Adrenal gland (tissue), 12 donors: ENCODE measurements around the gene SERTAD1. TPM values are rescaled to one million over a fixed set of nuclear protein-coding genes. Genes with fewer than 3 reads are reported as not detected.

Experiments
- DNase-seq, 7 donors: peaks; one replicate each; pipeline ENCODE4 v3.0.0-alpha.2; 2019 to 2020
- H3K27ac ChIP-seq, 5 donors: fragments of 200-600 bp; sonication (generic) in 4 of 5; 1 replicate in 3 of 5; 2 replicates in 2 of 5; pipeline versions ENCODE4 v1.5.1 to v1.8.0; 2016 to 2020; ENCODE audit warnings: mild to moderate bottlenecking in 1 of 5
- H3K27me3 ChIP-seq: fragments of 200-600 bp; 2 replicates; pipeline ENCODE4 v1.8.0; 2021
- H3K36me3 ChIP-seq, 2 donors: fragments of 200-600 bp; replicated peaks in 1 of 2; 1 replicate in 1 of 2; 2 replicates in 1 of 2; pipeline versions ENCODE4 v1.5.1 to v1.8.0; 2018 to 2022
- H3K4me1 ChIP-seq, 2 donors: fragments of 200-600 bp; replicated peaks in 1 of 2; 1 replicate in 1 of 2; 2 replicates in 1 of 2; pipeline versions ENCODE4 v1.5.1 to v1.8.0; 2018 to 2021
- H3K4me3 ChIP-seq, 4 donors: fragments of 200-600 bp; sonication (generic) in 3 of 4; one replicate each; pipeline ENCODE4 v1.5.1; 2016 to 2018
- H3K9me3 ChIP-seq, 3 donors: fragments of 200-600 bp; sonication (generic) in 1 of 3; replicated peaks in 1 of 3; 1 replicate in 2 of 3; 2 replicates in 1 of 3; pipeline versions ENCODE4 v1.5.1 to v1.8.0; 2016 to 2021
- CTCF ChIP-seq, 6 experiments: fragments of 450-650 bp in 4 of 6; fragments of 200-600 bp in 2 of 6; sonication (generic) in 1 of 6; IDR thresholded peaks; 1 replicate in 5 of 6; 2 replicates in 1 of 6; pipeline versions ENCODE4 v1.5.1 to v1.8.0; 2016 to 2021; ENCODE audit warnings: antibody characterized with exemption in 6 of 6, mild to moderate bottlenecking in 2 of 6, moderate library complexity in 1 of 6
- POLR2A ChIP-seq, 2 donors: fragments of 450-650 bp; IDR thresholded peaks; one replicate each; pipeline ENCODE4 v1.6.1; 2017; ENCODE audit warnings: antibody characterized with exemption in 2 of 2, mild to moderate bottlenecking in 2 of 2, moderate library complexity in 1 of 2
- WGBS, 4 donors: extraction: QIAGEN DNeasy Blood & Tissue Kit in 2 of 4; methylation state at CpG; one replicate each; pipeline versions ENCODE4 v1.1.5 to v1.1.7; 2013 to 2017; 5-methylcytosine and 5-hydroxymethylcytosine counted together
- intact Hi-C, 2 donors: fragments of 100-400 bp; cut with DNase I; formaldehyde crosslinking; loops; one replicate each; pipeline versions ENCODE4 v1.14.1 to v1.15.0; 2022 to 2023
- polyA plus RNA-seq, 3 donors: library from polyadenylated mRNA; stranded (reverse); fragments of 200-250 nt in 2 of 3; fragments of 350-450 nt in 1 of 3; fragmentation: Illumina TruSeq in 1 of 3; extraction: RNeasy Lipid Tissue Mini Kit (QIAGEN cat#74804) in 1 of 3; gene quantifications; one replicate each; pipeline ENCODE4 v1.2.3, GENCODE V29; 2013 to 2014
- total RNA-seq, 9 donors: library from RNA; depleted of rRNA in 4 of 9; stranded (reverse); fragments of >200 nt in 4 of 9; fragments of 120-200 nt in 1 of 9; fragmentation: NEBNext Ultra II Directional in 1 of 9; extraction: Animal tissue kit (Norgen Biotek cat#: 25700) in 1 of 9; gene quantifications; one replicate each; pipeline versions ENCODE4 v1.1.0 to v1.2.4, GENCODE V29; 2013 to 2023
- donor health status: healthy with polysubstance abuse.
- donor health status: Bipolar disorder and iron deficiency.
- donor health status: DM: yes; HTN: yes; CAD: no.
- donor health status: DM: no; HTN: no; CAD: no.
- donor health status: DM: no; HTN: no; CAD: no.
- donor health status: DM: yes; HTN: yes; CAD: no.

SERTAD1 gene
- total and polyA plus RNA-seq, 12 donors: 1.7 to 20.8 (median 13.0) TPM

DNA sequence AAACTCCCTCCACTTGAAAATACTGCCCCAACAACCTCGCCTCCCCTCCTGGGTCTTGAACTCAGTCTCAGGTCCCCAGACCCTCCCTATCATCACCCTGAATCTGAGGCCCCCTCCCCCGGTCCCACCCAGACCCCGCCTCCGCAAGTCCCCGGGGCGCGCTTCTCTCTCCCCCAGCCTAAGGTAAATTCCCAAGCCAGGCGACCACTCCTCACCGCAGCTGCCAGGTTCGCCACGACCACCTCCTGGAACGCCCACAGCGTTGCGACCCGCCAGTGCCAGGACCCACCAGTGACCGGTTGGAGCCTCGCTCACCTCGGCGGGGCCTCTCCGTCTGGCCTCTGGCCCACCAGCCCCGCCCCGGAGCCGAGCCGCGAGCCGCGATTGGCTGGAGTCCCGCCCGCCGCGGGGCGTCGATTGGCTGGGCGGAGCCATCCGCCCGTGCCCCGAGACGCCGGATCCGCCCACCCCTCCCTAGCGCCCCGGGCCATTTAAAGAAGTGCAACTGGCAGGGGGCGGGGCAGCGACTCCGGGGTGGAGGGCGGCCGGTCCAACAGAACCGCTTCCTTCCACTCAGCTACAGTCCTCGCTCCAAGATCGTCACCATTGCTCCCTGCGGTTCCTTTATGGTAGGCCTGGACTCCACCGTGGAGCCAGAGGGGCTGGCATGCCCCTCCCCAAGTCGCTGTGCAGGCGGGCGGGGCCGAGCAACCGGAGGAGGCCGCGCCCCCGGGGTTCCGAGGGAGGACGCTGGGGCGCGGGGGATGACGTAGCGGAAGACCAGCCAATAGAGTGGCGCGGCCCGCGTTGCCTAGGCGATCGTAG is 18.4 kb upstream of the SERTAD1 start, which contains the start of gene SERTAD3:
SERTAD3 (minus strand) TSS at position 336 of the 825 bp plus-strand sequence. CDS start 2,255 bp downstream, outside the sequence.
- intact Hi-C loops: no loop called here
- Histone ChIP-seq H3K36me3 (peaks cover 0 to 31% of the 10 kb centered on the region in 2 donors), H3K27ac (peak within 1 kb of the TSS; percentile 80 to 99 (median 94)), H3K4me3 (peak within 1 kb of the TSS; percentile 75 to 94 (median 86)), H3K9me3 (no peaks in the 10 kb centered on the region), H3K27me3 (no peaks in the 10 kb centered on the region), H3K4me1 (peaks cover 10 to 19% of the 10 kb centered on the region in 2 donors)
- TF ChIP-seq POLR2A (IDR thresholded peaks at IDR 0.05): peak; percentile 81 to 95
- no peak for TF ChIP-seq CTCF (IDR thresholded peaks at IDR 0.05)
- WGBS, 4 donors: 0 to 2% (median 0%) methylated on average over 3 to 72 of the region's 72 CpGs
- DNase-seq: peak; percentile 97 to 99 (median 98)

GRCh38 chr19:40443131-40443999 is 17.6 kb upstream of the SERTAD1 start:
- intact Hi-C loops: no loop called here
- H3K36me3 ChIP-seq: peaks cover 0 to 27% of the 10 kb centered on the region in 2 donors
- DNase-seq: peak; percentile 100

GRCh38 chr19:40442328-40443130 is 16.7 kb upstream of the SERTAD1 start:
- H3K36me3 ChIP-seq: peaks cover 0 to 19% of the 10 kb centered on the region in 2 donors
- peak in 3 of 7 donors; percentile 24 to 69 (median 38) for DNase-seq
- no peaks in the 10 kb centered on the region for H3K27me3 ChIP-seq
- intact Hi-C loops: no loop called here
- peaks cover 10 to 19% of the 10 kb centered on the region in 2 donors for H3K4me1 ChIP-seq
- H3K4me3 ChIP-seq: peak overlapping the region in 2 of 4 donors; percentile 20 to 37
- peak overlapping the region; percentile 2 to 94 (median 69) for H3K27ac ChIP-seq
- H3K9me3 ChIP-seq: no peaks in the 10 kb centered on the region
- TF ChIP-seq CTCF (IDR thresholded peaks at IDR 0.05): no peak
- no peak for TF ChIP-seq POLR2A (IDR thresholded peaks at IDR 0.05)
- WGBS, 4 donors: 15 to 20% (median 18%) methylated on average over 16 to 22 of the region's 22 CpGs

More at GRCh38 chr19:40443131-40443999, 17.6 kb upstream of the SERTAD1 start:
- H3K27ac ChIP-seq: peak overlapping the region; percentile 80 to 99 (median 94)
- TF ChIP-seq POLR2A (IDR thresholded peaks at IDR 0.05) (peak in 1 of 2 donors; percentile 70), CTCF (IDR thresholded peaks at IDR 0.05) (no peak)
- no peaks in the 10 kb centered on the region for H3K27me3 ChIP-seq
- peaks cover 10 to 19% of the 10 kb centered on the region in 2 donors for H3K4me1 ChIP-seq
- 0 to 1% (median 0%) methylated on average over 24 to 52 of the region's 52 CpGs for WGBS, 4 donors
- H3K4me3 ChIP-seq: peak overlapping the region; percentile 53 to 94 (median 78)
- H3K9me3 ChIP-seq: no peaks in the 10 kb centered on the region
